ENCODE data around the gene FAM174A.

GRCh38 chr5:100493996-100494395 lies 41.2 kb upstream of the FAM174A start:
- TF ChIP-seq POLR2AphosphoS5 (IDR thresholded peaks at IDR 0.05) (no peak), POLR2A (IDR thresholded peaks at IDR 0.05) (no peak), EP300 (IDR thresholded peaks at IDR 0.05) (no peak)
- TF ChIP-seq, protein P1, sequence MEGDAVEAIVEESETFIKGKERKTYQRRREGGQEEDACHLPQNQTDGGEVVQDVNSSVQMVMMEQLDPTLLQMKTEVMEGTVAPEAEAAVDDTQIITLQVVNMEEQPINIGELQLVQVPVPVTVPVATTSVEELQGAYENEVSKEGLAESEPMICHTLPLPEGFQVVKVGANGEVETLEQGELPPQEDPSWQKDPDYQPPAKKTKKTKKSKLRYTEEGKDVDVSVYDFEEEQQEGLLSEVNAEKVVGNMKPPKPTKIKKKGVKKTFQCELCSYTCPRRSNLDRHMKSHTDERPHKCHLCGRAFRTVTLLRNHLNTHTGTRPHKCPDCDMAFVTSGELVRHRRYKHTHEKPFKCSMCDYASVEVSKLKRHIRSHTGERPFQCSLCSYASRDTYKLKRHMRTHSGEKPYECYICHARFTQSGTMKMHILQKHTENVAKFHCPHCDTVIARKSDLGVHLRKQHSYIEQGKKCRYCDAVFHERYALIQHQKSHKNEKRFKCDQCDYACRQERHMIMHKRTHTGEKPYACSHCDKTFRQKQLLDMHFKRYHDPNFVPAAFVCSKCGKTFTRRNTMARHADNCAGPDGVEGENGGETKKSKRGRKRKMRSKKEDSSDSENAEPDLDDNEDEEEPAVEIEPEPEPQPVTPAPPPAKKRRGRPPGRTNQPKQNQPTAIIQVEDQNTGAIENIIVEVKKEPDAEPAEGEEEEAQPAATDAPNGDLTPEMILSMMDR (IDR thresholded peaks at IDR 0.05), result no peak

Measured in stomach (tissue), 4 donors.